ENCODE data around the gene DDIT3.

DDIT3 gene

DNA sequence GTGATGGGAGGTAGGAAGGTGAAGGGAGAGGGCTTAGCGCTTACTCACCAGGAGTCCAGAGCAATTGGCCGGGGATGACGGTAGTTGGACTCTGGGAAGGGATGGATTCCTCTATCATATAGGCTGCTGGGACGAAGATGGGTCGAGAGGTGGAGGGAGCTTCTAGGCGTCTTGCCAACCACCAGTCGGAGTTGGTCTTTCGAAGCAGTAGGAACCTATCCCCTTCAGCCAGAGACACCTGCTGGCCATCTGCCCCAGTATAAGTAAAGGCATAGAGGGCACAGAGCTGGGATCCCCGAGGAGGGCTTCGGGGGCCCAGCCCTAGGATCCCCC is 41.3 kb downstream of the DDIT3 start:
- intact Hi-C loops (cut with DNase I; ENCODE audit: low total_unique reads), result no loop called here
- no peak for DNase-seq
- TF ChIP-seq CTCF (IDR thresholded peaks at IDR 0.05), result no peak

DNA sequence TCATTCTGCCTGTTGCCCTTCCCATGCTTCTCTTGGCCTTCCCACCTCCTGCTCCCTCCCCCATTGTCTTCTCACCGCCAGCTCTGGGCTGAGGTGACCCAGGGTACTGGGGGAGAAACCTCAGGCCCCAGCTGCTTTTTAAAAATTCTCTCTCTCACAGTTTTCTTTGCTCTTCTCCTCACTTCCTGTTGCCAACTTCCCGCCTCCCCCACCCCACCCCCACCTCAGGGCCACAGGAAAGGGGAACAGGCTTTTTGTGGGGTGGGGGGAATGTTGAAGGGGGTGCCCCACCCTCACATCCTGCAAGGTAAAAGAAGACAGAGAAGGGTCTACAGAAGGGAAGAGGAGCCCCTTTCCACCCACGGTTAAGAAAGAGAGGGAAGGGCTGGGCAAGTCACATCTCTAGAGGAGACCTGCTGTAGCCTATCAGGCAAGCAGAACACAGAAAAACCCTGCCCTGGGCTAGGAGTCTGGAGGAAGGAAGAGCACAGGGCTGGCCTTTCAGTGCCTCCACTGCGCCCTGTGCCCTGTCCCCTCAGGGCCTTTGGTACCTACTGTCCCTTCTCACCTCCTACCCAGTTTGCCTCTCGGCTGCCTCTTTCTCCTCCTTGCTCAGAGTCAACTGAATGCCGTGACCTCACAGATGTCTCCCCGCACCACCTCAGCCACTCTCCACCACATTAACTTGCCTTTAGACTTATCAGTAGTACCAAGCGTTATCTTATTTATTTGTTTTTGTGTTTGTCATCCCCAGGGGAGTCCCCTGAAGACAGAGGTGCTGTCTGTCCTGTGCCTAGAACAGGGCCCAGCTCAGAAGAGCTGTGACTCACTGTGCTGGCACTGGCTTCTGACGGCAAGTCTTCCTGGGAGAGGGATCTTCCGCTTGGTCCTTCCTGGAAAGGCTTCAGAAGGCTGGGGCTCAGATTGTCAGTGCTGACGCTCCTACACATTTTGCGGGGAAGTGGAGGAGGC is 42.3 kb downstream of the DDIT3 start:
- peak overlapping the region; percentile 33 to 52 for H3K4me3 ChIP-seq
- TF ChIP-seq CTCF (IDR thresholded peaks at IDR 0.05), result no peak
- no peaks in the 10 kb centered on the region for H3K9me3 ChIP-seq
- H3K4me1 ChIP-seq, result peaks cover 0 to 19% (median 14%) of the 10 kb centered on the region in 4 donors
- DNase-seq, result no peak
- no peaks in the 10 kb centered on the region for H3K36me3 ChIP-seq
- peaks cover 0 to 62% of the 10 kb centered on the region in 2 donors for H3K27me3 ChIP-seq
- intact Hi-C loops (cut with DNase I; ENCODE audit: low total_unique reads), result no loop called here
- H3K27ac ChIP-seq, result no peak overlapping the region

More for the DNA sequence above, 41.3 kb downstream of the DDIT3 start:
- Histone ChIP-seq H3K9me3 (no peaks in the 10 kb centered on the region), H3K36me3 (no peaks in the 10 kb centered on the region), H3K27me3 (peaks cover 0 to 56% of the 10 kb centered on the region in 2 donors), H3K4me3 (no peak overlapping the region), H3K27ac (no peak overlapping the region), H3K4me1 (peaks cover 0 to 19% (median 14%) of the 10 kb centered on the region in 4 donors)

DNA sequence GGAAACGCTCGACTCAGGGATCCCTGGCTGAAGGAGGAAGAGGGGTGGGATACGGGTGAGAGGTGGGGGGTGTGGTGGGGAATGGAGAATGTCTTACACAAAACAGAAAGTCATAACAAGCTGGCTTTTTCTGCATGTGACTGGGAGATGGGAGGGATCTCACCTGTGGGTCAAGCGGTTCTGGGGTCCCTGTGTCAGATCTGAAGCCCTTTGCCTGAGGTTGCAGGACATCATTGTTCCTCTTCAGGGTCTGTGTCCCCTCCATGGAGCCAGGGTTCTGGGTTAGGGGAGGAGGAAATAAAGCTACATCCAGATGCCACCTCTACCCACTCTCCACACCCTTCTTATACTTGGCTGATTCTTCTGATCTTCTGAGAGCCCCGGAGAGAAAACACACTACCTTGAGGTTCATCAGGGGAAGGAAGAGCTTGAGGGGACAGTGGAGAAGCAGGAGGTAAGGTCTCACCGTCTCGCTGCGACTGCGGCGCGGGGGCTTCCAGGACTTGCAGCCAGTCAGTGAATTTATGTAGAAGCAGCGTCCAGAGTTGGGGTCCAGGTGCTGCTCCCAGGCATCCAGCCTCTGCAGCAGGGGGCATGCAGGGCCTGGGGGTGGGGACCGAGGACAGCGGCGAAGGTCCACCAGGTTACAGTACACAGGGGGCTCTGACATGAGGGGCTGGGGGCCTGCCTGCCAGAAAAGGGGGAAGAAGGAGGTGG is 43.2 kb downstream of the DDIT3 start:
- no peak overlapping the region for H3K27ac ChIP-seq
- no peak for TF ChIP-seq CTCF (IDR thresholded peaks at IDR 0.05)
- peaks cover 0 to 63% of the 10 kb centered on the region in 2 donors for H3K27me3 ChIP-seq
- H3K4me3 ChIP-seq, result peak overlapping the region; percentile 33 to 52
- peaks cover 0 to 19% (median 14%) of the 10 kb centered on the region in 4 donors for H3K4me1 ChIP-seq
- H3K36me3 ChIP-seq, result no peaks in the 10 kb centered on the region
- intact Hi-C loops (cut with DNase I; ENCODE audit: low total_unique reads), result no loop called here
- no peak for DNase-seq
- no peaks in the 10 kb centered on the region for H3K9me3 ChIP-seq

DNA sequence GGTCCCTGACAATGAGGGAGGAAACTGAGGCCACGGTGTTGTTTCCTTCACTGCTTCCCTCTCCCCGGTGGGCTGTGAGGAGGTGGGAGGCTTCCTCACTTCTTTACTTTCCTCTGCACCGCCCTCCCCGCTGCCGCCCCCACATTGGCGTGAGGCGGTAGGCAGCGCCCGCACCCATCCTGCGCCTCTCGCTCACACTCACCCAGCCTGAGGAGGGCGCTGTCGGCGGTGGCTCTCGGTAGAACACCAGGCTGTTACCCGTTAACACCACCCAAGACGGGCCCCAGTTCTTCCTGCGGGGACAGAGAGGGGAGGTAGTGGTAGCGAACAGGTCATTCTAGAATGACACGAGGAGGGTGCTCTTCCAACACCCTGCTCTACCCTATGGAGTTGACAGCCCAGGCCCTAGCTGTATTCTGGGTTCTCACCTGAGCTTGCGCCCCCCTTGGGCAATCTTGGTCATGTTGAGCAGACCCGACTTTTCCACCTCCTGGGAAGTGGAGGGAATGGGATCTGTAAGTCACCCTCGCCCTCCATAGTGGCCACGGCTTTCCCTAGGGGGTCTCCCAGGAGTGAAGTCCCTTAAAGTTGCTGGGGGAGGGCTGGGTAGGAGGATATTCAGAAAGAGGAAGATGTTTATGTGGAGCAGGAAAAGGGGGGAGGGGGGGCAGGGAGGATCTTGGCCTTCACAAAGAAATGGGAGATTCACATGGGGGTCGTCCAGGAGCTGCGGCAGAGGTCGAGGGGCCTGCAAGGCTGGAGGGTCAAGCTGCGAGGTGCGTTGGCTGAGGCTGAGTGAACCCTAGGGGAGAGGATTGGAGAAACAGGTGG is 43.9 kb downstream of the DDIT3 start:
- Histone ChIP-seq H3K27ac (no peak overlapping the region), H3K9me3 (no peaks in the 10 kb centered on the region), H3K36me3 (no peaks in the 10 kb centered on the region), H3K27me3 (peaks cover 0 to 70% of the 10 kb centered on the region in 2 donors), H3K4me1 (peaks cover 0 to 19% (median 14%) of the 10 kb centered on the region in 4 donors), H3K4me3 (peak overlapping the region; percentile 33 to 52)
- no peak for DNase-seq
- no peak for TF ChIP-seq CTCF (IDR thresholded peaks at IDR 0.05)
- intact Hi-C loops (cut with DNase I; ENCODE audit: low total_unique reads), result no loop called here

Data from tibial artery (tissue), 4 donors.